ENCODE measurements around the gene ABL1. TPM values are rescaled to one million over a fixed set of nuclear protein-coding genes. Genes with fewer than 3 reads are reported as not detected.

ABL1 gene
- total RNA-seq, 4 donors from 2014 or later, result 90.9 to 151 (median 133) TPM

GRCh38 chr9:130904070-130905044, 69.3 kb downstream of the ABL1 start:
- H3K4me3 ChIP-seq, result no peak overlapping the region
- intact Hi-C loops (cut with DNase I), result no loop called here
- peaks cover 0 to 65% (median 9%) of the 10 kb centered on the region in 4 donors for H3K27me3 ChIP-seq
- WGBS, result 90% methylated on average over 23 of the region's 48 CpGs
- no peak for DNase-seq (ENCODE audit: extremely low spot score)
- peaks cover 0 to 3% (median 0%) of the 10 kb centered on the region in 4 donors for H3K4me1 ChIP-seq
- no peak overlapping the region for H3K27ac ChIP-seq (replicated peaks in 1 of 4)
- no peaks in the 10 kb centered on the region for H3K36me3 ChIP-seq
- no peaks in the 10 kb centered on the region for H3K9me3 ChIP-seq
- TF ChIP-seq EP300 (IDR thresholded peaks at IDR 0.05), result no peak
- no peak for TF ChIP-seq CTCF (IDR thresholded peaks at IDR 0.05)
- TF ChIP-seq POLR2A (IDR thresholded peaks at IDR 0.05; ENCODE audit: low read depth), result no peak
- TF ChIP-seq POLR2AphosphoS5 (IDR thresholded peaks at IDR 0.05), result no peak

GRCh38 chr9:130905125-130905901, 70.3 kb downstream of the ABL1 start:
- intact Hi-C loops (cut with DNase I), result no loop called here
- DNase-seq (ENCODE audit: extremely low spot score), result no peak
- no peaks in the 10 kb centered on the region for H3K4me1 ChIP-seq
- H3K36me3 ChIP-seq, result no peaks in the 10 kb centered on the region
- peaks cover 0 to 56% (median 9%) of the 10 kb centered on the region in 4 donors for H3K27me3 ChIP-seq
- no peak overlapping the region for H3K27ac ChIP-seq (replicated peaks in 1 of 4)
- H3K9me3 ChIP-seq, result no peaks in the 10 kb centered on the region
- WGBS, result 91% methylated on average over 24 of the region's 24 CpGs
- TF ChIP-seq CTCF (IDR thresholded peaks at IDR 0.05) (no peak), POLR2AphosphoS5 (IDR thresholded peaks at IDR 0.05) (no peak), EP300 (IDR thresholded peaks at IDR 0.05) (no peak), POLR2A (IDR thresholded peaks at IDR 0.05; ENCODE audit: low read depth) (no peak)
- no peak overlapping the region for H3K4me3 ChIP-seq

GRCh38 chr9:130905902-130906734, 71.1 kb downstream of the ABL1 start:
- Histone ChIP-seq H3K4me1 (no peaks in the 10 kb centered on the region), H3K9me3 (no peaks in the 10 kb centered on the region), H3K4me3 (no peak overlapping the region), H3K27me3 (peaks cover 0 to 48% (median 6%) of the 10 kb centered on the region in 4 donors), H3K36me3 (no peaks in the 10 kb centered on the region), H3K27ac (replicated peaks in 1 of 4) (no peak overlapping the region)
- DNase-seq (ENCODE audit: extremely low spot score), result no peak
- intact Hi-C loops (cut with DNase I), result no loop called here
- TF ChIP-seq POLR2A (IDR thresholded peaks at IDR 0.05; ENCODE audit: low read depth) (no peak), POLR2AphosphoS5 (IDR thresholded peaks at IDR 0.05) (no peak), EP300 (IDR thresholded peaks at IDR 0.05) (no peak), CTCF (IDR thresholded peaks at IDR 0.05) (no peak)
- WGBS, result 86% methylated on average over 21 of the region's 24 CpGs

GRCh38 chr9:130906735-130907416, 71.8 kb downstream of the ABL1 start:
- peaks cover 0 to 40% (median 3%) of the 10 kb centered on the region in 4 donors for H3K27me3 ChIP-seq
- H3K9me3 ChIP-seq, result no peaks in the 10 kb centered on the region
- no peak for TF ChIP-seq POLR2A (IDR thresholded peaks at IDR 0.05; ENCODE audit: low read depth)
- no peak for TF ChIP-seq POLR2AphosphoS5 (IDR thresholded peaks at IDR 0.05)
- no peak for TF ChIP-seq EP300 (IDR thresholded peaks at IDR 0.05)
- TF ChIP-seq CTCF (IDR thresholded peaks at IDR 0.05), result no peak
- DNase-seq (ENCODE audit: extremely low spot score), result no peak
- intact Hi-C loops (cut with DNase I), result no loop called here
- WGBS, result 83% methylated on average over 19 of the region's 21 CpGs
- H3K36me3 ChIP-seq, result no peaks in the 10 kb centered on the region
- H3K4me3 ChIP-seq, result no peak overlapping the region
- H3K27ac ChIP-seq (replicated peaks in 1 of 4), result no peak overlapping the region
- no peaks in the 10 kb centered on the region for H3K4me1 ChIP-seq
